ENCODE measurements around the gene PPP5C. TPM values are rescaled to one million over a fixed set of nuclear protein-coding genes. Genes with fewer than 3 reads are reported as not detected.

PPP5C gene
- total and polyA plus RNA-seq, 9 of the 15 experiments (the other 6 are each of a cell fraction or from before 2014, with no cell fraction given): 1.9 to 166 (median 108) TPM

GRCh38 chr19:46413262-46414031 is 66.6 kb downstream of the PPP5C start, which contains the start of gene CCDC8 (continued):
- TF ChIP-seq YY1 (IDR thresholded peaks at IDR 0.05; ENCODE audit: borderline replicate concordance in 1 of 3, control insufficient read depth in 1 of 3, extremely low read depth in 1 of 3, insufficient read depth in 3 of 3, insufficient read length in 1 of 3, insufficient replicate concordance in 2 of 3, low read depth in 1 of 3, low read length in 2 of 3): peak; percentile 50 to 90 (median 85)
- TF ChIP-seq TRIM24 (IDR thresholded peaks at IDR 0.05): 0 out of 4 replicates have a peak, but pooled peaks of 1 of the 2 experiments have one; percentile 36
- TF ChIP-seq FIP1L1 (IDR thresholded peaks at IDR 0.05; ENCODE audit: low read depth, low read length, poor library complexity, severe bottlenecking): peak; percentile 52
- no peak for TF ChIP-seq ZNF695 (CRISPR knock-in tag; IDR thresholded peaks at IDR 0.05)
- no peak for TF ChIP-seq ZNF224 (CRISPR knock-in tag; IDR thresholded peaks at IDR 0.05)
- no peak; the same call in 1 of the 2 replicates for TF ChIP-seq ETV5 (CRISPR knock-in tag; IDR thresholded peaks at IDR 0.05; ENCODE audit: low read depth)
- no peak for TF ChIP-seq REST (IDR thresholded peaks at IDR 0.05; ENCODE audit: borderline replicate concordance)
- peak; percentile 60; the same call in 1 of the 2 replicates for TF ChIP-seq REST (CRISPR knock-in tag; IDR thresholded peaks at IDR 0.05; ENCODE audit: low read depth)
- no peak for TF ChIP-seq TAL1 (IDR thresholded peaks at IDR 0.05)
- TF ChIP-seq OTX1 (CRISPR knock-in tag; IDR thresholded peaks at IDR 0.05): 0 out of 2 replicates have a peak, but pooled peaks have one; percentile 38
- no peak for TF ChIP-seq ZNF347 (CRISPR knock-in tag; IDR thresholded peaks at IDR 0.05; ENCODE audit: low read depth)
- TF ChIP-seq SIX5 (IDR thresholded peaks at IDR 0.05; ENCODE audit: borderline replicate concordance in 1 of 2, insufficient read depth in 1 of 2, low read depth in 1 of 2, low read length in 2 of 2): peak in 1 of 2 experiments; percentile 21; a peak in 1 of 4 replicates
- peak in 1 of 2 experiments; percentile 58; a peak in 2 of 4 replicates for TF ChIP-seq NRF1 (conservative IDR thresholded peaks at IDR 0.05 in 1 of 2, IDR thresholded peaks at IDR 0.05 in 1 of 2)
- no peak for TF ChIP-seq CHAMP1 (IDR thresholded peaks at IDR 0.05)
- TF ChIP-seq FOXK2 (conservative IDR thresholded peaks at IDR 0.05 in 1 of 2, IDR thresholded peaks at IDR 0.05 in 1 of 2; ENCODE audit: low read depth in 2 of 2): peak in 1 of 2 experiments; percentile 8; a peak in 1 of 4 replicates
- peak; percentile 96 for TF ChIP-seq SP1 (CRISPR knock-in tag; IDR thresholded peaks at IDR 0.05)
